ENCODE results near the gene CCNL2.
"Not testable (repeated sequence)": the region's sequence is repeated elsewhere in the genome, so short reads cannot be mapped to it uniquely, and the experiment has no call there.

The CCNL2 gene

DNA sequence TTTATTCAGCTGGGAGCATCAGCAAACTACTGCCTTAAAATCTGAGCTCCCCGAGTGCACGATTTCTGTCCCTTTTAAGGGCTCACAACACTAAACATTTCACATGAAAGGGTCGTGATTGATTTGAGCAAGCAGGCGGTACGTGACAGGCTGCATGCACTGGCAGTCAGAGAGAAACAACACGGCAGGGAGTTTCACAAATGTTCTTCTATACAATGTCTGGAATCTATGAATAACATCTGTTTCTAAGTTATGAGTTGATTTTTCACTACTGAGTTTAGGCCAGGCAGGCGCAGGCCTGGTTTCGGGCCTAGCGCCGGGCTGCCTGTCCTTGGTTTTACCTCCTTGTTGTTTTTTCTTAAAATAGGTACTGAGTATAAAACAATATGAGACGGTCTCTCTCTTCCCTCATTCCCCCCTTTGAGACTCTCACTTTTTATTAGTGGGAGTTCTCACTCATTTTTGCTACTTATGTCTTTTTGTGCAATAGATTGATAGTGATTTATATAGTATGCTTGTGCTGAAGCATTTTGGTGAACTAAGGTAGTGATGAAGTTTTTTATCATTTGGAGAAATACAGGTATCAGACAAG is 13.3 kb upstream of the CCNL2 start:
- not testable (repeated sequence) for H3K27me3 ChIP-seq (ENCODE audit: control insufficient read depth in 1 of 2, insufficient read depth in 2 of 2, low read length in 2 of 2); H3K9ac ChIP-seq (ENCODE audit: low read length); H3K27ac ChIP-seq (ENCODE audit: low read depth, low read length)

DNA sequence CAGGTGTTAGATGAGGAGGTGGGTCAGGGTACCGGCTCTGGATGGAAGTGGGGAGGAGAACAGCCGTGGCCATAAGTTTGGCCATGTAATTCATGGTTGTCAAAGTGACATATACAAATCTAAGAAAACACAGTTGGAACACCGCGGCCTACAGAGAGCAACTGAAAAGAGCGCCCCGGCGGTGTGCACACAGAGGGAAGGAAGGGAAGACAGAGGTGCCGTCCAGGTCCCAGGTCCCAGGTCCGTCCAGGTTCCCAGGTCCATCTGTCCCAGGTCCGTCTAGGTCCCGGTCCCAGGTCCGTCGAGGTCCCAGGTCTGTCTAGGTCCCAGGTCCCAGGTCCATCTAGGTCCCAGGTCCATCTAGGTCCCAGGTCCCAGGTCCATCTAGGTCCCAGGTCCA is 12.5 kb upstream of the CCNL2 start:
- no peaks in the 10 kb centered on the region for H3K36me3 ChIP-seq (ENCODE audit: insufficient read depth, low read length)
- H3K4me3 ChIP-seq (ENCODE audit: low read depth in 1 of 2, low read length in 2 of 2), result no peak overlapping the region
- peaks cover 9% of the 10 kb centered on the region for H3K4me1 ChIP-seq (ENCODE audit: insufficient read depth, low read length)
- H3K9ac ChIP-seq (ENCODE audit: low read length), result no peak overlapping the region
- H3K9me3 ChIP-seq (ENCODE audit: low read length), result no peaks in the 10 kb centered on the region
- no peak overlapping the region for H3K27ac ChIP-seq (ENCODE audit: low read depth, low read length)
- H3K27me3 ChIP-seq (ENCODE audit: control insufficient read depth in 1 of 2, insufficient read depth in 2 of 2, low read length in 2 of 2), result no peaks in the 10 kb centered on the region

More for the DNA sequence above, 13.3 kb upstream of the CCNL2 start:
- not testable (repeated sequence) for H3K4me1 ChIP-seq (ENCODE audit: insufficient read depth, low read length); H3K36me3 ChIP-seq (ENCODE audit: insufficient read depth, low read length); H3K9me3 ChIP-seq (ENCODE audit: low read length); H3K4me3 ChIP-seq (ENCODE audit: low read depth in 1 of 2, low read length in 2 of 2)

DNA sequence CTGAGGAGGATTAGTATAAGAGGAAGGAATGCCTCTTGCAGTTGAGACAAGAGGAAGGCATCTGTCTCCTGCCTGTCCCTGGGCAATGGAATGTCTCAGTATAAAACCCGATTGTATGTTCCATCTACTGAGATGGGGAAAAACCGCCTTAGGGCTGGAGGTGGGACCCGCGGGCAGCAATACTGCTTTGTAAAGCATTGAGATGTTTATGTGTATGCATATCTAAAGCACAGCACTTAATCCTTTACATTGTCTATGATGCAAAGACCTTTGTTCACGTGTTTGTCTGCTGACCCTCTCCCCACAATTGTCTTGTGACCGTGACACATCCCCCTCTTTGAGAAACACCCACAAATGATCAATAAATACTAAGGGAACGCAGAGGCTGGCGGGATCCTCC is 11.1 kb upstream of the CCNL2 start:
- peaks cover 21% of the 10 kb centered on the region for H3K4me1 ChIP-seq (ENCODE audit: insufficient read depth, low read length)
- not testable (repeated sequence) for H3K36me3 ChIP-seq (ENCODE audit: insufficient read depth, low read length); H3K9ac ChIP-seq (ENCODE audit: low read length); H3K27me3 ChIP-seq (ENCODE audit: control insufficient read depth in 1 of 2, insufficient read depth in 2 of 2, low read length in 2 of 2); H3K27ac ChIP-seq (ENCODE audit: low read depth, low read length); H3K9me3 ChIP-seq (ENCODE audit: low read length); H3K4me3 ChIP-seq (ENCODE audit: low read depth in 1 of 2, low read length in 2 of 2)

GRCh38 chr1:1407636-1408318 is 8.6 kb upstream of the CCNL2 start:
- H3K4me1 ChIP-seq (ENCODE audit: insufficient read depth, low read length), result peaks cover 24% of the 10 kb centered on the region
- peak overlapping the region; percentile 53 for H3K9ac ChIP-seq (ENCODE audit: low read length)
- H3K27ac ChIP-seq (ENCODE audit: low read depth, low read length), result peak overlapping the region; percentile 95
- peak overlapping the region; percentile 94 to 98 for H3K4me3 ChIP-seq (ENCODE audit: low read depth in 1 of 2, low read length in 2 of 2)
- H3K9me3 ChIP-seq (ENCODE audit: low read length), result no peaks in the 10 kb centered on the region
- H3K27me3 ChIP-seq (ENCODE audit: control insufficient read depth in 1 of 2, insufficient read depth in 2 of 2, low read length in 2 of 2), result no peaks in the 10 kb centered on the region
- peaks cover 24% of the 10 kb centered on the region for H3K36me3 ChIP-seq (ENCODE audit: insufficient read depth, low read length)

- H3K27me3 ChIP-seq (ENCODE audit: control insufficient read depth in 1 of 2, insufficient read depth in 2 of 2, low read length in 2 of 2), result no peaks in the 10 kb centered on the region
- H3K27ac ChIP-seq (ENCODE audit: low read depth, low read length), result peak within 1 kb of the TSS; percentile 95
- H3K4me1 ChIP-seq (ENCODE audit: insufficient read depth, low read length), result peaks cover 24% of the 10 kb centered on the region
- H3K36me3 ChIP-seq (ENCODE audit: insufficient read depth, low read length), result peaks cover 26% of the 10 kb centered on the region
- peak within 1 kb of the TSS; percentile 65 for H3K9ac ChIP-seq (ENCODE audit: low read length)
- no peaks in the 10 kb centered on the region for H3K9me3 ChIP-seq (ENCODE audit: low read length)
- H3K4me3 ChIP-seq (ENCODE audit: low read depth in 1 of 2, low read length in 2 of 2), result peak within 1 kb of the TSS; percentile 94 to 98
Measured at GRCh38 chr1:1406821-1407635, 7.9 kb upstream of the CCNL2 start, which contains the start of gene MRPL20. Gene MRPL20 (minus strand): TSS chr1:1407293. CDS start chr1:1407217, 76 bp downstream.

GRCh38 chr1:1406101-1406820 is 7.1 kb upstream of the CCNL2 start:
- no peaks in the 10 kb centered on the region for H3K27me3 ChIP-seq (ENCODE audit: control insufficient read depth in 1 of 2, insufficient read depth in 2 of 2, low read length in 2 of 2)
- peak overlapping the region; percentile 94 to 98 for H3K4me3 ChIP-seq (ENCODE audit: low read depth in 1 of 2, low read length in 2 of 2)
- peak overlapping the region; percentile 95 for H3K27ac ChIP-seq (ENCODE audit: low read depth, low read length)
- H3K9me3 ChIP-seq (ENCODE audit: low read length), result no peaks in the 10 kb centered on the region
- peaks cover 24% of the 10 kb centered on the region for H3K4me1 ChIP-seq (ENCODE audit: insufficient read depth, low read length)
- H3K36me3 ChIP-seq (ENCODE audit: insufficient read depth, low read length), result peaks cover 34% of the 10 kb centered on the region
- peak overlapping the region; percentile 65 for H3K9ac ChIP-seq (ENCODE audit: low read length)

GRCh38 chr1:1403653-1404052 is 4.5 kb upstream of the CCNL2 start:
- no peak overlapping the region for H3K9ac ChIP-seq (ENCODE audit: low read length)

GRCh38 chr1:1402901-1403392 is 3.8 kb upstream of the CCNL2 start:
- not testable (repeated sequence) for H3K9me3 ChIP-seq (ENCODE audit: low read length); H3K27ac ChIP-seq (ENCODE audit: low read depth, low read length); H3K27me3 ChIP-seq (ENCODE audit: control insufficient read depth in 1 of 2, insufficient read depth in 2 of 2, low read length in 2 of 2); H3K4me3 ChIP-seq (ENCODE audit: low read depth in 1 of 2, low read length in 2 of 2); H3K9ac ChIP-seq (ENCODE audit: low read length)
- Histone ChIP-seq H3K36me3 (ENCODE audit: insufficient read depth, low read length) (peaks cover 41% of the 10 kb centered on the region), H3K4me1 (ENCODE audit: insufficient read depth, low read length) (peaks cover 35% of the 10 kb centered on the region)

More at GRCh38 chr1:1403653-1404052, 4.5 kb upstream of the CCNL2 start:
- Histone ChIP-seq H3K9me3 (ENCODE audit: low read length) (no peaks in the 10 kb centered on the region), H3K27me3 (ENCODE audit: control insufficient read depth in 1 of 2, insufficient read depth in 2 of 2, low read length in 2 of 2) (no peaks in the 10 kb centered on the region), H3K4me1 (ENCODE audit: insufficient read depth, low read length) (peaks cover 35% of the 10 kb centered on the region), H3K4me3 (ENCODE audit: low read depth in 1 of 2, low read length in 2 of 2) (no peak overlapping the region), H3K36me3 (ENCODE audit: insufficient read depth, low read length) (peaks cover 38% of the 10 kb centered on the region), H3K27ac (ENCODE audit: low read depth, low read length) (no peak overlapping the region)

- Histone ChIP-seq H3K27me3 (ENCODE audit: control insufficient read depth in 1 of 2, insufficient read depth in 2 of 2, low read length in 2 of 2) (no peaks in the 10 kb centered on the region), H3K9me3 (ENCODE audit: low read length) (no peaks in the 10 kb centered on the region), H3K4me1 (ENCODE audit: insufficient read depth, low read length) (peaks cover 39% of the 10 kb centered on the region), H3K9ac (ENCODE audit: low read length) (no peak overlapping the region), H3K4me3 (ENCODE audit: low read depth in 1 of 2, low read length in 2 of 2) (no peak overlapping the region), H3K36me3 (ENCODE audit: insufficient read depth, low read length) (peaks cover 48% of the 10 kb centered on the region), H3K27ac (ENCODE audit: low read depth, low read length) (no peak overlapping the region)
Measured at GRCh38 chr1:1402072-1402900, 3.2 kb upstream of the CCNL2 start.

DNA sequence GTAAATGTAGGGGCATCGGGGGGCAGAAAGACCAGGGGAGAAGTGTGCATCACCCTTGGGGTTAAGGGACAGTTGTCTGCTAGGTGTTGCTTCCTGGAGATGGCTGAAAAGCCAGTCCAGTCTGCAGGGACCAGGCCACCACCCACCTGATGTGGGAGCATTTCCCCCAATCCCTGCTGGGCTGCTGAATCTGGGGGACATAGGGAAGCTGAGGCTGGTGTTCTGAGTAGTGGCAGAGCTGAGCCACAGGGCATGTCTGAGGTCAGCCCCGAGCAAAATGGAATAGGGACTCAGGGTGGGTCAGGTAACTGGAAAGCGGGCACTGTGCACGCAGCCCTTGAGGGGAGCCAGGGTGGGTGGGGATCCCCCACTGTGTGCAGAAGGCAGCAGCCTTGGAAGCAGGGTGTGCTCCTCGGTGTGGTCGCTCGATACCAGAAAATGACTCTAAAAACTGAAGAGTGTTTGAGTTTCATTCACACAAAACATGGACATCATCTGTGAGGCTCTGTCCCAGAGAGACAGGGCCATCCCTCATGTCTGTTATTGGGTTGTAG is 2.4 kb upstream of the CCNL2 start:
- peaks cover 52% of the 10 kb centered on the region for H3K36me3 ChIP-seq (ENCODE audit: insufficient read depth, low read length)
- H3K9me3 ChIP-seq (ENCODE audit: low read length), result no peaks in the 10 kb centered on the region
- no peaks in the 10 kb centered on the region for H3K27me3 ChIP-seq (ENCODE audit: control insufficient read depth in 1 of 2, insufficient read depth in 2 of 2, low read length in 2 of 2)
- H3K4me1 ChIP-seq (ENCODE audit: insufficient read depth, low read length), result peaks cover 40% of the 10 kb centered on the region
- no peak overlapping the region for H3K27ac ChIP-seq (ENCODE audit: low read depth, low read length)
- H3K4me3 ChIP-seq (ENCODE audit: low read depth in 1 of 2, low read length in 2 of 2), result no peak overlapping the region
- no peak overlapping the region for H3K9ac ChIP-seq (ENCODE audit: low read length)
